HepG2 (cell line): Measurements from ENCODE around the gene CCDC80. TPM values are rescaled to one million over a fixed set of nuclear protein-coding genes. Genes with fewer than 3 reads are reported as not detected.

Experiments
- FOXK1 ChIP-seq: sonication (generic); formaldehyde crosslinking; IDR thresholded peaks from 2 replicates; pipeline ENCODE4 v1.4.0; 2020; ENCODE audit warnings: low read depth, missing genetic modification reagents, borderline replicate concordance
- HCFC1 ChIP-seq: fragments of 150-350 bp; IDR thresholded peaks from 2 replicates; pipeline ENCODE4 v1.6.1; 2014; ENCODE audit warnings: low read depth, low read length
- HOXA9 ChIP-seq: sonication (generic); formaldehyde crosslinking; IDR thresholded peaks from 2 replicates; pipeline ENCODE4 v1.8.1; 2022; ENCODE audit warnings: missing genetic modification reagents, mild to moderate bottlenecking, moderate library complexity, borderline replicate concordance
- KDM3A ChIP-seq: IDR thresholded peaks from 2 replicates; pipeline ENCODE4 v1.6.1; 2018; ENCODE audit warnings: low read depth, missing compliant biosample characterization
- MIER2 ChIP-seq: IDR thresholded peaks from 2 replicates; pipeline ENCODE4 v1.6.1; 2016; ENCODE audit warnings: missing biosample characterization, missing genetic modification reagents
- NCOA5 ChIP-seq: sonication (generic); formaldehyde crosslinking; IDR thresholded peaks from 2 replicates; pipeline ENCODE4 v1.4.0; 2020; ENCODE audit warnings: missing genetic modification reagents
- NFE2 ChIP-seq: sonication (generic); formaldehyde crosslinking; IDR thresholded peaks from 2 replicates; pipeline ENCODE4 v1.4.0; 2020; ENCODE audit warnings: missing genetic modification reagents
- TBL1XR1 ChIP-seq: fragments of 150-350 bp; IDR thresholded peaks from 2 replicates; pipeline ENCODE4 v1.6.1; 2014; ENCODE audit warnings: borderline replicate concordance, low read length; ENCODE audit not compliant: partially characterized antibody
- ZBTB20 ChIP-seq: sonication (generic); formaldehyde crosslinking; IDR thresholded peaks from 2 replicates; pipeline ENCODE4 v1.8.1; 2023; ENCODE audit warnings: missing genetic modification reagents, low read depth, mild to moderate bottlenecking, borderline replicate concordance
- ZC3H13 ChIP-seq: sonication (generic); formaldehyde crosslinking; IDR thresholded peaks from 2 replicates; pipeline ENCODE4 v1.8.1; 2023; ENCODE audit warnings: mild to moderate bottlenecking, missing genetic modification reagents, moderate library complexity
- ZKSCAN5 ChIP-seq: sonication (generic); formaldehyde crosslinking; IDR thresholded peaks from 2 replicates; pipeline ENCODE4 v1.5.1; 2020; ENCODE audit warnings: mild to moderate bottlenecking, missing genetic modification reagents
- ZNF180 ChIP-seq: sonication (generic); formaldehyde crosslinking; IDR thresholded peaks from 2 replicates; pipeline ENCODE4 v1.4.0; 2020; ENCODE audit warnings: low read depth, missing genetic modification reagents, borderline replicate concordance
- ZNF225 ChIP-seq: sonication (generic); formaldehyde crosslinking; IDR thresholded peaks from 2 replicates; pipeline ENCODE4 v1.4.0; 2020; ENCODE audit warnings: mild to moderate bottlenecking, missing genetic modification reagents
- ZNF337 ChIP-seq: sonication (generic); formaldehyde crosslinking; IDR thresholded peaks from 2 replicates; pipeline ENCODE4 v1.5.1; 2020; ENCODE audit warnings: missing genetic modification reagents, low read depth, mild to moderate bottlenecking, borderline replicate concordance
- ZNF430 ChIP-seq: sonication (generic); formaldehyde crosslinking; IDR thresholded peaks from 2 replicates; pipeline ENCODE4 v1.9.0; 2021; ENCODE audit warnings: mild to moderate bottlenecking, missing genetic modification reagents
- ZNF768 ChIP-seq: sonication (generic); formaldehyde crosslinking; IDR thresholded peaks from 2 replicates; pipeline ENCODE4 v1.4.0; 2020; ENCODE audit warnings: missing genetic modification reagents
- ZNF788 ChIP-seq: sonication (generic); formaldehyde crosslinking; IDR thresholded peaks from 2 replicates; pipeline ENCODE4 v1.5.0; 2020; ENCODE audit warnings: mild to moderate bottlenecking, missing genetic modification reagents, borderline replicate concordance
- ZNF790 ChIP-seq: sonication (generic); formaldehyde crosslinking; IDR thresholded peaks from 2 replicates; pipeline ENCODE4 v1.8.0; 2022; ENCODE audit warnings: missing genetic modification reagents, mild to moderate bottlenecking, borderline replicate concordance
- ZNF891 ChIP-seq: sonication (generic); formaldehyde crosslinking; IDR thresholded peaks from 2 replicates; pipeline ENCODE4 v1.5.0; 2020; ENCODE audit warnings: mild to moderate bottlenecking, missing genetic modification reagents
- polyA plus RNA-seq, 8 experiments: library from polyadenylated mRNA; depleted of rRNA in 3 of 8; stranded (reverse) in 7 of 8; unstranded in 1 of 8; fragments of >200 nt; fragmentation: Illumina TruSeq in 4 of 8; extraction: Trizol in 4 of 8; gene quantifications; 2 replicates each; pipeline versions ENCODE4 v1.2.1 to v1.2.3, GENCODE V29; 2011 to 2016; ENCODE audit warnings: low read depth in 4 of 8, missing spikeins in 1 of 8, mixed read lengths in 1 of 8; ENCODE audit not compliant: insufficient read depth in 1 of 8
- total RNA-seq, 5 experiments: library from RNA; depleted of rRNA; stranded (reverse); fragments of >200 nt; fragmentation: Illumina TruSeq; extraction: Trizol; gene quantifications; 2 replicates each; pipeline ENCODE4 v1.2.3, GENCODE V29; 2016; ENCODE audit warnings: low read depth in 1 of 5
- TF ChIP-seq, protein P1 (sequence below): sonication (generic); formaldehyde crosslinking; conservative IDR thresholded peaks from 2 replicates; pipeline ENCODE4 v1.8.1; 2023; ENCODE audit warnings: missing genetic modification reagents
- TF ChIP-seq, protein P2 (sequence below): IDR thresholded peaks from 2 replicates; pipeline ENCODE4 v1.6.1; 2016; ENCODE audit warnings: missing compliant biosample characterization, missing genetic modification reagents, borderline replicate concordance
- TF ChIP-seq, protein P3 (sequence below): sonication (generic); formaldehyde crosslinking; IDR thresholded peaks from 2 replicates; pipeline ENCODE4 v1.9.0; 2021; ENCODE audit warnings: missing genetic modification reagents, mild to moderate bottlenecking, borderline replicate concordance
- TF ChIP-seq, protein P4 (sequence below): sonication (generic); formaldehyde crosslinking; conservative IDR thresholded peaks from 2 replicates; pipeline ENCODE4 v1.8.0; 2022; ENCODE audit warnings: missing genetic modification reagents
- TF ChIP-seq, protein P5 (sequence below): sonication (generic); formaldehyde crosslinking; IDR thresholded peaks from 2 replicates; pipeline ENCODE4 v1.4.0; 2020; ENCODE audit warnings: mild to moderate bottlenecking, missing genetic modification reagents

CCDC80 gene
- total and polyA plus RNA-seq, 2 of the 13 experiments (the other 11 are each of a cell fraction or from before 2014, with no cell fraction given), result not detected

DNA sequence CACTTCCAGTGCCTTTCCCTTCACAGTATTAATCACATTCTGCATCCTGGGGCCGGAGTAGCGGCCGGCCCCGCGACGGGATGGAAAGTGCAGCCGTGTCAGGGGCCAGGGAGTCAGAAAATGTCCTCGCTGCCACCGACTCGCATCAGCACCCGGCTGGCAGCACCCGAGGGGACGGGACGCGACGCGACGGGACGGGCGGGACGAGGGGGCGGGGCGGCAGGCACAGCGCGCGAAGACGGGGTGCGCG, 79.5 kb downstream of the CCDC80 start (continued):
- TF ChIP-seq HOXA9 (CRISPR knock-in tag), result peak; percentile 90
- no peak for TF ChIP-seq NCOA5 (CRISPR knock-in tag)
- peak; percentile 38; the same call in 1 of the 2 replicates for TF ChIP-seq ZNF768 (CRISPR knock-in tag)
- TF ChIP-seq HCFC1, result no peak
- TF ChIP-seq ZC3H13, result peak; percentile 80; the same call in 1 of the 2 replicates
- no peak for TF ChIP-seq TBL1XR1
- no peak for TF ChIP-seq ZNF790 (CRISPR knock-in tag)
- no peak for TF ChIP-seq ZKSCAN5
- TF ChIP-seq FOXK1 (CRISPR knock-in tag), result no peak
- peak; percentile 87; the same call in 1 of the 2 replicates for TF ChIP-seq ZNF180 (CRISPR knock-in tag)
- TF ChIP-seq, protein P1, sequence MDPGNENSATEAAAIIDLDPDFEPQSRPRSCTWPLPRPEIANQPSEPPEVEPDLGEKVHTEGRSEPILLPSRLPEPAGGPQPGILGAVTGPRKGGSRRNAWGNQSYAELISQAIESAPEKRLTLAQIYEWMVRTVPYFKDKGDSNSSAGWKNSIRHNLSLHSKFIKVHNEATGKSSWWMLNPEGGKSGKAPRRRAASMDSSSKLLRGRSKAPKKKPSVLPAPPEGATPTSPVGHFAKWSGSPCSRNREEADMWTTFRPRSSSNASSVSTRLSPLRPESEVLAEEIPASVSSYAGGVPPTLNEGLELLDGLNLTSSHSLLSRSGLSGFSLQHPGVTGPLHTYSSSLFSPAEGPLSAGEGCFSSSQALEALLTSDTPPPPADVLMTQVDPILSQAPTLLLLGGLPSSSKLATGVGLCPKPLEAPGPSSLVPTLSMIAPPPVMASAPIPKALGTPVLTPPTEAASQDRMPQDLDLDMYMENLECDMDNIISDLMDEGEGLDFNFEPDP (CRISPR knock-in tag), result no peak
- TF ChIP-seq, protein P2, sequence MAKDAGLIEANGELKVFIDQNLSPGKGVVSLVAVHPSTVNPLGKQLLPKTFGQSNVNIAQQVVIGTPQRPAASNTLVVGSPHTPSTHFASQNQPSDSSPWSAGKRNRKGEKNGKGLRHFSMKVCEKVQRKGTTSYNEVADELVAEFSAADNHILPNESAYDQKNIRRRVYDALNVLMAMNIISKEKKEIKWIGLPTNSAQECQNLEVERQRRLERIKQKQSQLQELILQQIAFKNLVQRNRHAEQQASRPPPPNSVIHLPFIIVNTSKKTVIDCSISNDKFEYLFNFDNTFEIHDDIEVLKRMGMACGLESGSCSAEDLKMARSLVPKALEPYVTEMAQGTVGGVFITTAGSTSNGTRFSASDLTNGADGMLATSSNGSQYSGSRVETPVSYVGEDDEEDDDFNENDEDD, result no peak
- TF ChIP-seq ZNF891, result peak; percentile 87; the same call in 1 of the 2 replicates
- TF ChIP-seq, protein P3, sequence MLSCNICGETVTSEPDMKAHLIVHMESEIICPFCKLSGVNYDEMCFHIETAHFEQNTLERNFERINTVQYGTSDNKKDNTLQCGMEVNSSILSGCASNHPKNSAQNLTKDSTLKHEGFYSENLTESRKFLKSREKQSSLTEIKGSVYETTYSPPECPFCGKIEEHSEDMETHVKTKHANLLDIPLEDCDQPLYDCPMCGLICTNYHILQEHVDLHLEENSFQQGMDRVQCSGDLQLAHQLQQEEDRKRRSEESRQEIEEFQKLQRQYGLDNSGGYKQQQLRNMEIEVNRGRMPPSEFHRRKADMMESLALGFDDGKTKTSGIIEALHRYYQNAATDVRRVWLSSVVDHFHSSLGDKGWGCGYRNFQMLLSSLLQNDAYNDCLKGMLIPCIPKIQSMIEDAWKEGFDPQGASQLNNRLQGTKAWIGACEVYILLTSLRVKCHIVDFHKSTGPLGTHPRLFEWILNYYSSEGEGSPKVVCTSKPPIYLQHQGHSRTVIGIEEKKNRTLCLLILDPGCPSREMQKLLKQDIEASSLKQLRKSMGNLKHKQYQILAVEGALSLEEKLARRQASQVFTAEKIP (CRISPR knock-in tag), result no peak
- TF ChIP-seq ZBTB20 (CRISPR knock-in tag), result no peak
- TF ChIP-seq, protein P4, sequence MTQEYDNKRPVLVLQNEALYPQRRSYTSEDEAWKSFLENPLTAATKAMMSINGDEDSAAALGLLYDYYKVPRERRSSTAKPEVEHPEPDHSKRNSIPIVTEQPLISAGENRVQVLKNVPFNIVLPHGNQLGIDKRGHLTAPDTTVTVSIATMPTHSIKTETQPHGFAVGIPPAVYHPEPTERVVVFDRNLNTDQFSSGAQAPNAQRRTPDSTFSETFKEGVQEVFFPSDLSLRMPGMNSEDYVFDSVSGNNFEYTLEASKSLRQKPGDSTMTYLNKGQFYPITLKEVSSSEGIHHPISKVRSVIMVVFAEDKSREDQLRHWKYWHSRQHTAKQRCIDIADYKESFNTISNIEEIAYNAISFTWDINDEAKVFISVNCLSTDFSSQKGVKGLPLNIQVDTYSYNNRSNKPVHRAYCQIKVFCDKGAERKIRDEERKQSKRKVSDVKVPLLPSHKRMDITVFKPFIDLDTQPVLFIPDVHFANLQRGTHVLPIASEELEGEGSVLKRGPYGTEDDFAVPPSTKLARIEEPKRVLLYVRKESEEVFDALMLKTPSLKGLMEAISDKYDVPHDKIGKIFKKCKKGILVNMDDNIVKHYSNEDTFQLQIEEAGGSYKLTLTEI, result no peak
- 0 out of 2 replicates have a peak, but pooled peaks have one; percentile 8 for TF ChIP-seq ZNF337 (CRISPR knock-in tag)
- TF ChIP-seq ZNF788 (CRISPR knock-in tag), result no peak
- no peak for TF ChIP-seq NFE2 (CRISPR knock-in tag)
- TF ChIP-seq, protein P5, sequence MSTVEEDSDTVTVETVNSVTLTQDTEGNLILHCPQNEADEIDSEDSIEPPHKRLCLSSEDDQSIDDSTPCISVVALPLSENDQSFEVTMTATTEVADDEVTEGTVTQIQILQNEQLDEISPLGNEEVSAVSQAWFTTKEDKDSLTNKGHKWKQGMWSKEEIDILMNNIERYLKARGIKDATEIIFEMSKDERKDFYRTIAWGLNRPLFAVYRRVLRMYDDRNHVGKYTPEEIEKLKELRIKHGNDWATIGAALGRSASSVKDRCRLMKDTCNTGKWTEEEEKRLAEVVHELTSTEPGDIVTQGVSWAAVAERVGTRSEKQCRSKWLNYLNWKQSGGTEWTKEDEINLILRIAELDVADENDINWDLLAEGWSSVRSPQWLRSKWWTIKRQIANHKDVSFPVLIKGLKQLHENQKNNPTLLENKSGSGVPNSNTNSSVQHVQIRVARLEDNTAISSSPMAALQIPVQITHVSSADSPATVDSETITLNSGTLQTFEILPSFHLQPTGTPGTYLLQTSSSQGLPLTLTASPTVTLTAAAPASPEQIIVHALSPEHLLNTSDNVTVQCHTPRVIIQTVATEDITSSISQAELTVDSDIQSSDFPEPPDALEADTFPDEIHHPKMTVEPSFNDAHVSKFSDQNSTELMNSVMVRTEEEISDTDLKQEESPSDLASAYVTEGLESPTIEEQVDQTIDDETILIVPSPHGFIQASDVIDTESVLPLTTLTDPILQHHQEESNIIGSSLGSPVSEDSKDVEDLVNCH (CRISPR knock-in tag), result no peak
- no peak for TF ChIP-seq KDM3A (CRISPR knock-in tag)
- no peak for TF ChIP-seq ZNF430
- no peak for TF ChIP-seq MIER2 (CRISPR knock-in tag)
- TF ChIP-seq ZNF225 (CRISPR knock-in tag), result no peak
